ENCODE measurements around the gene BMF. TPM values are rescaled to one million over a fixed set of nuclear protein-coding genes. Genes with fewer than 3 reads are reported as not detected.

The BMF gene
- polyA plus RNA-seq, 2 of the 4 experiments (the other 2 are of a cell fraction) = 1.4 to 1.6 TPM

GRCh38 chr15:40054855-40055575 lies 53.7 kb downstream of the BMF start:
- peaks cover 7% of the 10 kb centered on the region; the same call in 1 of the 3 replicates for H3K4me1 ChIP-seq
- TF ChIP-seq, protein P1, sequence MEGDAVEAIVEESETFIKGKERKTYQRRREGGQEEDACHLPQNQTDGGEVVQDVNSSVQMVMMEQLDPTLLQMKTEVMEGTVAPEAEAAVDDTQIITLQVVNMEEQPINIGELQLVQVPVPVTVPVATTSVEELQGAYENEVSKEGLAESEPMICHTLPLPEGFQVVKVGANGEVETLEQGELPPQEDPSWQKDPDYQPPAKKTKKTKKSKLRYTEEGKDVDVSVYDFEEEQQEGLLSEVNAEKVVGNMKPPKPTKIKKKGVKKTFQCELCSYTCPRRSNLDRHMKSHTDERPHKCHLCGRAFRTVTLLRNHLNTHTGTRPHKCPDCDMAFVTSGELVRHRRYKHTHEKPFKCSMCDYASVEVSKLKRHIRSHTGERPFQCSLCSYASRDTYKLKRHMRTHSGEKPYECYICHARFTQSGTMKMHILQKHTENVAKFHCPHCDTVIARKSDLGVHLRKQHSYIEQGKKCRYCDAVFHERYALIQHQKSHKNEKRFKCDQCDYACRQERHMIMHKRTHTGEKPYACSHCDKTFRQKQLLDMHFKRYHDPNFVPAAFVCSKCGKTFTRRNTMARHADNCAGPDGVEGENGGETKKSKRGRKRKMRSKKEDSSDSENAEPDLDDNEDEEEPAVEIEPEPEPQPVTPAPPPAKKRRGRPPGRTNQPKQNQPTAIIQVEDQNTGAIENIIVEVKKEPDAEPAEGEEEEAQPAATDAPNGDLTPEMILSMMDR (IDR thresholded peaks at IDR 0.05) = no peak
- TF ChIP-seq PHF8 (IDR thresholded peaks at IDR 0.05; ENCODE audit: borderline replicate concordance, low read depth) (no peak), TFCP2L1 (CRISPR knock-in tag; IDR thresholded peaks at IDR 0.05) (no peak), BHLHE40 (IDR thresholded peaks at IDR 0.05; ENCODE audit: low read depth, low read length) (no peak), JUN (IDR thresholded peaks at IDR 0.05) (no peak), EHMT2 (IDR thresholded peaks at IDR 0.05; ENCODE audit: low read depth) (no peak), FOSL2 (IDR thresholded peaks at IDR 0.05) (no peak), FOSL2 (CRISPR knock-in tag; IDR thresholded peaks at IDR 0.05) (no peak), MAZ (IDR thresholded peaks at IDR 0.05; ENCODE audit: borderline replicate concordance, low read depth, low read length) (no peak), KDM5A (IDR thresholded peaks at IDR 0.05) (no peak)
- TF ChIP-seq, protein P2, sequence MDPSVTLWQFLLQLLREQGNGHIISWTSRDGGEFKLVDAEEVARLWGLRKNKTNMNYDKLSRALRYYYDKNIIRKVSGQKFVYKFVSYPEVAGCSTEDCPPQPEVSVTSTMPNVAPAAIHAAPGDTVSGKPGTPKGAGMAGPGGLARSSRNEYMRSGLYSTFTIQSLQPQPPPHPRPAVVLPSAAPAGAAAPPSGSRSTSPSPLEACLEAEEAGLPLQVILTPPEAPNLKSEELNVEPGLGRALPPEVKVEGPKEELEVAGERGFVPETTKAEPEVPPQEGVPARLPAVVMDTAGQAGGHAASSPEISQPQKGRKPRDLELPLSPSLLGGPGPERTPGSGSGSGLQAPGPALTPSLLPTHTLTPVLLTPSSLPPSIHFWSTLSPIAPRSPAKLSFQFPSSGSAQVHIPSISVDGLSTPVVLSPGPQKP (IDR thresholded peaks at IDR 0.05; ENCODE audit: low read depth, low read length) = no peak
- no peak overlapping the region for H3K4me3 ChIP-seq
- H3K4me2 ChIP-seq = no peak overlapping the region
- no peak for DNase-seq (ENCODE audit: low read depth in 1 of 2, low spot score in 1 of 2)
- ChIA-PET POLR2A (no interaction called here), CTCF (interaction anchor here (1.0 to 3.1 kb wide), 5 partner anchors 9 to 220 kb away, joined by 3 to 10 read pairs (median 6); no protein-coding TSS in a partner anchor)
- FAIRE-seq = no peak
- 67% methylated on average over 3 of the region's 6 CpGs for WGBS (ENCODE audit: missing lambda C conversion rate)
- H3K9me3 ChIP-seq = no peaks in the 10 kb centered on the region
- 0 out of 6 replicates have a peak overlapping the region, but pooled peaks of 1 of the 2 experiments have one; percentile 17 for H3K27ac ChIP-seq
- ATAC-seq = no peak

GRCh38 chr15:40054605-40054854 lies 54.1 kb downstream of the BMF start:
- Histone ChIP-seq H3K4me3 (no peak overlapping the region), H3K4me1 (peaks cover 7% of the 10 kb centered on the region; the same call in 1 of the 3 replicates), H3K4me2 (no peak overlapping the region), H3K9me3 (no peaks in the 10 kb centered on the region), H3K27ac (no peak overlapping the region)
- no peak for FAIRE-seq
- DNase-seq (ENCODE audit: low read depth in 1 of 2, low spot score in 1 of 2) = no peak
- TF ChIP-seq ZNF302 (CRISPR knock-in tag; IDR thresholded peaks at IDR 0.05) (no peak), RARB (CRISPR knock-in tag; IDR thresholded peaks at IDR 0.05) (no peak), NFE2L2 (conservative IDR thresholded peaks at IDR 0.05; ENCODE audit: low read length) (no peak), KDM5A (IDR thresholded peaks at IDR 0.05) (no peak), RCOR1 (IDR thresholded peaks at IDR 0.05; ENCODE audit: low read depth, low read length) (no peak), ESRRA (IDR thresholded peaks at IDR 0.05; ENCODE audit: borderline replicate concordance, low read length) (no peak), SMC3 (IDR thresholded peaks at IDR 0.05) (no peak), HOXA7 (CRISPR knock-in tag; IDR thresholded peaks at IDR 0.05) (no peak), HEYL (CRISPR knock-in tag; IDR thresholded peaks at IDR 0.05) (no peak), RFX5 (IDR thresholded peaks at IDR 0.05) (no peak), HOXB5 (CRISPR knock-in tag; IDR thresholded peaks at IDR 0.05) (no peak), ZFP36 (IDR thresholded peaks at IDR 0.05; ENCODE audit: borderline replicate concordance, partially characterized antibody) (no peak), RNF2 (IDR thresholded peaks at IDR 0.05; ENCODE audit: borderline replicate concordance, low read depth) (no peak), TP53 (CRISPR knock-in tag; IDR thresholded peaks at IDR 0.05) (no peak), POLR2A (IDR thresholded peaks at IDR 0.05; ENCODE audit: low read length) (no peak), TFCP2L1 (CRISPR knock-in tag; IDR thresholded peaks at IDR 0.05) (no peak), KDM1A (IDR thresholded peaks at IDR 0.05; ENCODE audit: low read depth) (no peak), EHMT2 (IDR thresholded peaks at IDR 0.05; ENCODE audit: low read depth) (no peak), PHF8 (IDR thresholded peaks at IDR 0.05; ENCODE audit: borderline replicate concordance, low read depth) (no peak)
- no peak for ATAC-seq
- ChIA-PET CTCF (interaction anchor here (1.0 to 3.1 kb wide), 3 partner anchors 9 to 163 kb away, joined by 4 to 10 read pairs (median 6); no protein-coding TSS in a partner anchor), POLR2A (no interaction called here)
- WGBS (ENCODE audit: missing lambda C conversion rate) = 74% methylated on average over 3 of the region's 3 CpGs
